Cardiac fibroblast (primary cell): Measurements from ENCODE around the gene MAN1B1.

ENCODE experiments used
- DNase-seq, 2 donors: peaks; one replicate each; pipeline versions ENCODE4 v3.0.0 to v3.0.0-alpha.2; 2010; ENCODE audit warnings: low read depth in 2 of 2
- H3K4me3 ChIP-seq, 2 donors: replicated peaks in 1 of 2; 1 replicate in 1 of 2; 2 replicates in 1 of 2; pipeline ENCODE4 v1.5.1; 2011; ENCODE audit warnings: low read depth in 2 of 2, low read length in 2 of 2, mild to moderate bottlenecking in 2 of 2, moderate library complexity in 1 of 2
- TF ChIP-seq, protein P1 (sequence below): IDR thresholded peaks from one replicate; pipeline ENCODE4 v1.5.1; 2011; ENCODE audit warnings: low read depth, mild to moderate bottlenecking, low read length, inconsistent platforms

MAN1B1 gene

DNA sequence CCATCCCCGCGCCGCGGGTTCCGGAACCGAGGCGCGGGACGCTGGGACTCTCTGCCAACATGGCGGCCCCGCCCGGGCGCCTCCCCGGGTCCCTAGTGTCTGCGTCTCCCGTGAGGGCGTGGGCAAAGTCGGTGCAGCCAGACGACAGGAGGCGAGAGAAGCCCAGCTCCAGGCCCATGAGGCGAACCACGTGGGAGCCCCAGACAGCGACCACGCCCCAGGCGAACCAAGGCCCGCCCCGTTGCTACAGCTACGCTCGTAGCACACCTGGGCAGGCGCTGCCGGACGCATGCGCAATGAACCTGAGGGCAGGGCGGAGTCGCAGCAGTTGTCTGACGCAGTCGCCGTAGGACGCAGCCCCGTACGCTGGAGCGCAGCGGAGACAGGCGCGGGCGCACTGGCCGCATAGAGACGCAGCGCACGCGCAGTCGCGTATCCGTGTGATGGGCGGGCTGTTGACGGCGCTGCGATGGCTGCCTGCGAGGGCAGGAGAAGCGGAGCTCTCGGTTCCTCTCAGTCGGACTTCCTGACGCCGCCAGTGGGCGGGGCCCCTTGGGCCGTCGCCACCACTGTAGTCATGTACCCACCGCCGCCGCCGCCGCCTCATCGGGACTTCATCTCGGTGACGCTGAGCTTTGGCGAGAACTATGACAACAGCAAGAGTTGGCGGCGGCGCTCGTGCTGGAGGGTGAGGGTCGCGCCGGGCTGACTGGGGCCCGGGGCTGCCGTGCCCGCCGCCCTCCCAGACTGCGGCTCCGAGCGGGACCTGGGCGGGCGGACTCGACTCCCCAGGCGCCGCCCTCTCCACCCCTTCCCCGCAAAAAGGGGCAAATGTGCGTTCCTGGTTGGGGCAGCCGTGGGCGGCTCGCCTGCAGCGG is at the start of gene MAN1B1:
Gene MAN1B1 (plus strand): TSS at position 455 of the 878 bp plus-strand sequence. CDS start 15 bp downstream, at position 470.
- TF ChIP-seq, protein P1, sequence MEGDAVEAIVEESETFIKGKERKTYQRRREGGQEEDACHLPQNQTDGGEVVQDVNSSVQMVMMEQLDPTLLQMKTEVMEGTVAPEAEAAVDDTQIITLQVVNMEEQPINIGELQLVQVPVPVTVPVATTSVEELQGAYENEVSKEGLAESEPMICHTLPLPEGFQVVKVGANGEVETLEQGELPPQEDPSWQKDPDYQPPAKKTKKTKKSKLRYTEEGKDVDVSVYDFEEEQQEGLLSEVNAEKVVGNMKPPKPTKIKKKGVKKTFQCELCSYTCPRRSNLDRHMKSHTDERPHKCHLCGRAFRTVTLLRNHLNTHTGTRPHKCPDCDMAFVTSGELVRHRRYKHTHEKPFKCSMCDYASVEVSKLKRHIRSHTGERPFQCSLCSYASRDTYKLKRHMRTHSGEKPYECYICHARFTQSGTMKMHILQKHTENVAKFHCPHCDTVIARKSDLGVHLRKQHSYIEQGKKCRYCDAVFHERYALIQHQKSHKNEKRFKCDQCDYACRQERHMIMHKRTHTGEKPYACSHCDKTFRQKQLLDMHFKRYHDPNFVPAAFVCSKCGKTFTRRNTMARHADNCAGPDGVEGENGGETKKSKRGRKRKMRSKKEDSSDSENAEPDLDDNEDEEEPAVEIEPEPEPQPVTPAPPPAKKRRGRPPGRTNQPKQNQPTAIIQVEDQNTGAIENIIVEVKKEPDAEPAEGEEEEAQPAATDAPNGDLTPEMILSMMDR, result no peak
- peak; percentile 99 for DNase-seq
- H3K4me3 ChIP-seq, result peak within 1 kb of the TSS; percentile 75 to 87

DNA sequence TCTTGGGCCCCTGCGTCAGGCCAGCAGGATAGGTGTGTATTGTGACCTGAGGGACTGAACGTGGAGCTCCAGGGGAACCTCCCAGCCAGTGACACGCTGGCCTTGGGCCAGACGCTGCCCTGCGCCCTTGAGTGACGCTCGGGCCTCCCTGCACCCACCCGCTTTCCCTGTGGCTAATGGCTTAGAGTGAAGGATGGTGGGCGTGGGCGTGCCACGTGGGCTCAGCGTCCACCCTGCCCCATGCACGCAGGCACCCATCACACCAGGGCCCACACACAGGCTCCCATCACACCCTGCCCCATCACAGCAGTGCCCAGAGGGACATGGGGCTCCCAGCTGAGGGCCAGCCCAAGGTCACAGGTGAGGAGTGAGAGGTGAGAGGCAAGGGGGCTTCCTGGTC is 49.8 kb upstream of the MAN1B1 start:
- no peak overlapping the region for H3K4me3 ChIP-seq
- no peak for DNase-seq
- TF ChIP-seq, protein P1, result no peak

DNA sequence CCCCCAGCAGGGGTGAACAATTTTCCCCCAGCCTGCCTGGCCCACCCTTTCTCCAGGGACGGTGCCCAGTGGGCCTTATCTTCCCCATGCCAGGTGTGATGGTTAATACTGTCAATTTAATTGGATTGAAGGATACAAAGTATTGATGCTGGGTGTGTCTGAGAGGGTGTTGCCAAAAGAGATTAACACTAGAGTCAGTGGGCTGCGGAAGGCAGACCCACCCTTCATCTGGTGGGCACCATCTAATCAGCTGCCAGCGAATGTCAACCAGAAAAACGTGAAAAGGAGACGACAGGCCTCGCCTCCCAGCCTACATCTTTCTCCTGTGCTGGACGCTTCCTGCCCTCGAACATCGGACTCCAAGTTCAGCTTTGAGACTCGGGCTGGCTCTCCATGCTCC is 49.3 kb upstream of the MAN1B1 start:
- DNase-seq, result no peak
- TF ChIP-seq, protein P1, result no peak
- no peak overlapping the region for H3K4me3 ChIP-seq

DNA sequence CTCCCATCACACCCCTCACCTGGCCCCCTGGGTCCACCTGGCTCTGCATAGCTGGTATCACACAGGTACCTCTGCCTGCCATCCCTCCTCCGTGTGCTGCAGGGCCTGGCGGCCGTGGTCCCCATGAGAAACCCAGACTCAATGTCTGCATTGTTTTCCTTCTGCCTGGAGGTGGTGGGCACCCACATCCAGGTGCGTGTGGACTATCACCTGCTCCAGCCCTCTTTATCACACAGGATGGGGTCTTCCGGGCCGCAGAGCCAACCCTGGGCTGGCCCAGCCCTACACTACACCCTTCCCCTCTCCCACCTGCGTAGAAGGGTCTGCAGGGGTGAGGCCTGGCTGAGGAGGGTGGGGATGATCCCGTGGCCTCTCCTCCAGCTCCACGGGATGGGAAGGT is 47.9 kb upstream of the MAN1B1 start:
- no peak for DNase-seq
- no peak overlapping the region for H3K4me3 ChIP-seq
- TF ChIP-seq, protein P1, result no peak

DNA sequence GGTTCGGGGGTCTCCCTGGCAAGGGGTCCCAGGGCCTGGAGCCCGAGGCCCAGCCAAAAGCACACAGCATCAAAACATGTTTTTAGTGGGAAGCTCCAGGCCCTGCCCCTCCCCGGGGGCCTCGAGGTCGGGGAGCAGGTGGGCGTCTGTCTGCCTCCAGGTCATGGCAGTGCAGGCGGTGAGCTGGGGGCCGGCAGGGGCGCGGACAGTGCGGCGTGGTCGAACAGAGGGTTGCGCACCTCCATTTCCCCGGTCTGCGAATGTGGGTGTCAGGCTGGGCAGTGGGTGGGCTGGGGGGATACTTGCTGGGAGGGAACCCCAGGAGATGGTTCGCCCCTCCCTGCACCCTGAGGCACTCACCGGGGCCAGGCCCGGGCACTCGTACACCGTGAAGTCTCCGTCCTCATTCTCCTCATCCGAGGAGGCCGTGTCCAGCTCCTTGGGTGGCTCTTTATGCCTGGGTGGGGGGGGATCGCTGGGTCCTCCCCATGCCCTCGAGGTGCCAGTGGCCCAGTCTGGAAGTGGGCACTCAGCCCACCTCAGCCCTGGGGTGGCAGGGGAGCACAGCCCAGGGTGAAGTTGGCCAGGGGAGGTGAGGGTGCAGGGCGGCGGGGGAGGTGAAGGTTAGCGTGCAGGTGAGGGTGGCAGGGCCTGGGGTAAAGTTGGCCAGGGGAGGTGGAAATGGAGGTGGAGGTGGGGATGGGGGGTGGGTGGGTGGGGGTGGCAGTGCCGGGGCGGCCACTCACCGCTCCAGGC is 47.0 kb upstream of the MAN1B1 start:
- H3K4me3 ChIP-seq, result no peak overlapping the region
- TF ChIP-seq, protein P1, result no peak
- no peak for DNase-seq

DNA sequence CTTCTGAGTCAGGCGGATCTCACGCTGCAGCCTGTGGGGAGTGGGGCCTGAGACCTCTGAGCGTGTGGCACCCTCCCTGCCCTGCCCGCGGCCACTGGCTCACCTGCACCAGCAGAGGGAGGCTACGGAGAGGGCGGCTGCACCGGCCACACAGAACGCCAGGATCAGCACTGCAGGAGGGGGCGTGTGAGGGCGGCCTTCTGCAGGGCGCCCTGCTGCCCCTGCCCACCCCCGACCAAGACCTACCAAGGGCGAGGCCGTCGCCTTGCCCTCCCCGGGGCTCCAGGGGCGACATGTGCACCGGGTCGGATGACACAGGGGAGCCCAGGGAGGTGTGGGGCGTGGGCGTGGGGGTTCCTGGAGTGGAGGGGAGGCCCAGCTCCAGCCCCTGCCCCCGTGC is 46.2 kb upstream of the MAN1B1 start:
- TF ChIP-seq, protein P1, result no peak
- no peak overlapping the region for H3K4me3 ChIP-seq
- no peak for DNase-seq
